ENCODE data around the gene ECT2L.

- no peak for TF ChIP-seq ZFP3 (CRISPR knock-in tag; IDR thresholded peaks at IDR 0.05)
- no peak for TF ChIP-seq ISL1 (CRISPR knock-in tag; IDR thresholded peaks at IDR 0.05)
- no peak for TF ChIP-seq ZFP30 (CRISPR knock-in tag; IDR thresholded peaks at IDR 0.05)
- TF ChIP-seq TSHZ2 (CRISPR knock-in tag; IDR thresholded peaks at IDR 0.05), result no peak
- TF ChIP-seq RARB (CRISPR knock-in tag; IDR thresholded peaks at IDR 0.05), result no peak
- TF ChIP-seq ZNF8 (CRISPR knock-in tag; IDR thresholded peaks at IDR 0.05), result no peak
- TF ChIP-seq BACH2 (CRISPR knock-in tag; IDR thresholded peaks at IDR 0.05; ENCODE audit: borderline replicate concordance), result no peak
- no peak for TF ChIP-seq OSR1 (CRISPR knock-in tag; IDR thresholded peaks at IDR 0.05)
Measured at GRCh38 chr6:138837246-138837645, 41.4 kb downstream of the ECT2L start.

Measured in SK-N-SH treated with all-trans-retinoic acid at 6 μM for 48 hours (cell line).